Measurements from ENCODE around the gene SCFD2.

GRCh38 chr4:53055716-53056403 is 310.0 kb downstream of the SCFD2 start:
- TF ChIP-seq CTCF (IDR thresholded peaks at IDR 0.05; ENCODE audit: borderline replicate concordance, extremely low read depth, low read length, poor library complexity, severe bottlenecking) (no peak), EZH2 (IDR thresholded peaks at IDR 0.05; ENCODE audit: borderline replicate concordance, low read depth, low read length, severe bottlenecking) (no peak)

All from DND-41 (cell line).